ENCODE results near the gene TYMP. TPM values are rescaled to one million over a fixed set of nuclear protein-coding genes. Genes with fewer than 3 reads are reported as not detected.

The TYMP gene
- total and polyA plus RNA-seq, 2 of the 8 experiments (the other 6 are each of a cell fraction or from before 2014, with no cell fraction given) = 0.43 to 0.48 TPM

GRCh38 chr22:50531546-50531961, 1.7 kb upstream of the TYMP start:
- Histone ChIP-seq H2BK12ac (ENCODE audit: low read depth, low read length) (no peak overlapping the region), H3K27ac (ENCODE audit: low read depth, low read length) (no peak overlapping the region), H3K79me2 (ENCODE audit: control insufficient read depth in 1 of 2, insufficient read depth in 2 of 2, low read length in 2 of 2) (no peaks in the 10 kb centered on the region), H3K23ac (ENCODE audit: insufficient read length) (no peak overlapping the region), H3K9me3 (ENCODE audit: insufficient read depth in 2 of 2, low read depth in 1 of 2, low read length in 1 of 2) (no peaks in the 10 kb centered on the region), H4K20me1 (replicated peaks in 1 of 2; ENCODE audit: control insufficient read depth in 1 of 2, insufficient read depth in 2 of 2, low read length in 2 of 2) (peaks cover 5 to 16% of the 10 kb centered on the region in 2 experiments), H3K36me3 (ENCODE audit: control insufficient read depth in 2 of 4, insufficient read depth in 4 of 4, low read length in 3 of 4) (no peaks in the 10 kb centered on the region), H4K8ac (ENCODE audit: extremely low read depth, insufficient read depth, low read length) (peak overlapping the region; percentile 68; the same call in 1 of the 2 replicates), H3K4me2 (ENCODE audit: insufficient read depth in 1 of 2, low read depth in 2 of 2, low read length in 2 of 2) (peak overlapping the region; percentile 51 to 92), H2BK5ac (ENCODE audit: low read depth, low read length) (no peak overlapping the region), H3K9ac (replicated peaks in 1 of 4; ENCODE audit: extremely low read depth in 1 of 4, low read depth in 3 of 4, low read length in 3 of 4) (no peak overlapping the region), H2BK15ac (ENCODE audit: low read length) (no peak overlapping the region), H2AFZ (ENCODE audit: low read length) (no peak overlapping the region), H2BK20ac (ENCODE audit: low read length) (no peak overlapping the region), H4K91ac (replicated peaks; ENCODE audit: insufficient read length, low read length) (no peak overlapping the region), H2AK5ac (ENCODE audit: low read depth, low read length) (no peak overlapping the region), H3K79me1 (ENCODE audit: low read depth, low read length) (no peaks in the 10 kb centered on the region), H3K14ac (ENCODE audit: insufficient read length) (no peak overlapping the region), H3K4me3 (ENCODE audit: extremely low read depth in 1 of 4, insufficient read depth in 2 of 4, low read depth in 3 of 4, low read length in 4 of 4) (peak overlapping the region; percentile 27 to 68 (median 48)), H3K27me3 (replicated peaks in 1 of 4; ENCODE audit: control insufficient read depth in 3 of 4, extremely low read depth in 1 of 4, insufficient read depth in 3 of 4, low read length in 3 of 4) (peaks cover 43 to 69% (median 60%) of the 10 kb centered on the region in 4 experiments), H4K5ac (ENCODE audit: insufficient read length, low read depth, low read length) (no peak overlapping the region), H3K18ac (ENCODE audit: extremely low read depth, low read length) (no peak overlapping the region), H3K4me1 (replicated peaks in 1 of 4; ENCODE audit: control insufficient read depth in 3 of 4, insufficient read depth in 4 of 4, low read length in 3 of 4) (peaks cover 0 to 24% (median 9%) of the 10 kb centered on the region in 4 experiments; a peak in 5 of 7 replicates), H3K4ac (replicated peaks; ENCODE audit: insufficient read length, low read depth, low read length) (no peak overlapping the region), H3K56ac (replicated peaks; ENCODE audit: insufficient read length, low read depth, low read length) (no peak overlapping the region), H2BK120ac (replicated peaks; ENCODE audit: low read depth, low read length) (no peak overlapping the region), H3K23me2 (ENCODE audit: low read depth, low read length) (peaks cover 21% of the 10 kb centered on the region; the same call in 1 of the 2 replicates)
- ChIA-PET POLR2A (ENCODE audit: partially characterized antibody) (interaction anchor here (0.7 kb wide), 1 partner anchor 20 kb away, joined by 3 read pairs; no protein-coding TSS in a partner anchor), CTCF (ENCODE audit: partially characterized antibody) (interaction anchor here (1.0 kb wide), 2 partner anchors 32 to 156 kb away, joined by 3 read pairs; partner anchors contain the start of gene SYCE3)
- WGBS, 2 experiments (ENCODE audit: extremely low coverage in 1 of 2, insufficient coverage in 1 of 2, insufficient read length in 1 of 2, insufficient replicate concordance in 2 of 2, low coverage in 1 of 2, low lambda C conversion rate in 2 of 2, missing lambda C conversion rate in 1 of 2) = 12% methylated on average over 22 of the region's 44 CpGs; no CpG with 5 or more reads in 1 of the 2 experiments
- DNase-seq (ENCODE audit: low read depth in 1 of 2, low spot score in 2 of 2) (no peak), FAIRE-seq (no peak)
- no peak for TF ChIP-seq BACH1 (IDR thresholded peaks at IDR 0.05; ENCODE audit: low read length)
- TF ChIP-seq BRCA1 (IDR thresholded peaks at IDR 0.05; ENCODE audit: low read depth, low read length) = no peak
- peak; percentile 65; the same call in 1 of the 2 replicates for TF ChIP-seq SUZ12 (IDR thresholded peaks at IDR 0.05; ENCODE audit: low read length)
- peak; percentile 29 for TF ChIP-seq RNF2 (IDR thresholded peaks at IDR 0.05; ENCODE audit: borderline replicate concordance, low read depth, low read length, missing control alignments, poor library complexity, severe bottlenecking)
- peak; percentile 70 for TF ChIP-seq EZH2 (IDR thresholded peaks at IDR 0.05; ENCODE audit: low read depth, low read length, severe bottlenecking)
- TF ChIP-seq MAFK (IDR thresholded peaks at IDR 0.05; ENCODE audit: low read depth, low read length) = no peak
- TF ChIP-seq TEAD4 (IDR thresholded peaks at IDR 0.05; ENCODE audit: low read depth, low read length) = no peak
- TF ChIP-seq CHD2 (IDR thresholded peaks at IDR 0.05; ENCODE audit: low read length) = no peak
- peak; percentile 22 for TF ChIP-seq KDM4A (IDR thresholded peaks at IDR 0.05; ENCODE audit: low read depth, low read length, severe bottlenecking)
